Uterus (tissue), 4 donors: ENCODE measurements around the gene BATF3. TPM values are rescaled to one million over a fixed set of nuclear protein-coding genes. Genes with fewer than 3 reads are reported as not detected.

ENCODE experiments used
- DNase-seq, 2 donors: peaks; one replicate each; pipeline ENCODE4 v3.0.0-alpha.2; 2019 to 2020
- H3K27ac ChIP-seq, 2 donors: fragments of 200-600 bp; sonication (generic); 1 replicate in 1 of 2; 2 replicates in 1 of 2; pipeline ENCODE4 v1.5.1; 2016 to 2018
- H3K27me3 ChIP-seq, 2 donors: fragments of 200-600 bp; sonication (generic); one replicate each; pipeline ENCODE4 v1.5.1; 2018 to 2019; ENCODE audit warnings: control low read depth in 1 of 2
- H3K36me3 ChIP-seq, 2 donors: fragments of 200-600 bp; sonication (generic); one replicate each; pipeline ENCODE4 v1.5.1; 2019; ENCODE audit warnings: control low read depth in 1 of 2
- H3K4me1 ChIP-seq, 2 donors: fragments of 200-600 bp; sonication (generic); one replicate each; pipeline ENCODE4 v1.5.1; 2018 to 2019; ENCODE audit warnings: control low read depth in 1 of 2
- H3K4me3 ChIP-seq, 2 donors: fragments of 200-600 bp; sonication (generic); 1 replicate in 1 of 2; 2 replicates in 1 of 2; pipeline ENCODE4 v1.5.1; 2018 to 2019; ENCODE audit warnings: mild to moderate bottlenecking in 1 of 2
- H3K9me3 ChIP-seq, 2 donors: fragments of 200-600 bp; sonication (generic); one replicate each; pipeline ENCODE4 v1.5.1; 2019; ENCODE audit warnings: control low read depth in 1 of 2
- POLR2A ChIP-seq, 2 donors: fragments of 450-650 bp; IDR thresholded peaks; one replicate each; pipeline ENCODE4 v1.6.1; 2016; ENCODE audit warnings: antibody characterized with exemption in 2 of 2, mild to moderate bottlenecking in 1 of 2, moderate library complexity in 1 of 2
- intact Hi-C: fragments of 100-400 bp; cut with DNase I; formaldehyde crosslinking; loops from one replicate; pipeline ENCODE4 v1.15.1; 2023; ENCODE audit warnings: low total_unique reads
- total RNA-seq, 4 donors: library from RNA; depleted of rRNA in 3 of 4; stranded (reverse); fragments of >200 nt in 3 of 4; gene quantifications; one replicate each; pipeline versions ENCODE4 v1.1.0 to v1.2.4, GENCODE V29; 2014 to 2023
- TF ChIP-seq, protein P1 (sequence below), 4 experiments: fragments of 200-600 bp in 2 of 4; fragments of 450-650 bp in 2 of 4; sonication (generic) in 2 of 4; IDR thresholded peaks; one replicate each; pipeline ENCODE4 v1.5.1; 2016 to 2019; ENCODE audit warnings: antibody characterized with exemption in 4 of 4, mild to moderate bottlenecking in 2 of 4, moderate library complexity in 1 of 4
- donor health status: DM: yes; HTN: yes; CAD: no.

The BATF3 gene
- total RNA-seq, 4 donors from 2014 or later: 3.0 to 10.3 (median 3.5) TPM; not detected in 1

DNA sequence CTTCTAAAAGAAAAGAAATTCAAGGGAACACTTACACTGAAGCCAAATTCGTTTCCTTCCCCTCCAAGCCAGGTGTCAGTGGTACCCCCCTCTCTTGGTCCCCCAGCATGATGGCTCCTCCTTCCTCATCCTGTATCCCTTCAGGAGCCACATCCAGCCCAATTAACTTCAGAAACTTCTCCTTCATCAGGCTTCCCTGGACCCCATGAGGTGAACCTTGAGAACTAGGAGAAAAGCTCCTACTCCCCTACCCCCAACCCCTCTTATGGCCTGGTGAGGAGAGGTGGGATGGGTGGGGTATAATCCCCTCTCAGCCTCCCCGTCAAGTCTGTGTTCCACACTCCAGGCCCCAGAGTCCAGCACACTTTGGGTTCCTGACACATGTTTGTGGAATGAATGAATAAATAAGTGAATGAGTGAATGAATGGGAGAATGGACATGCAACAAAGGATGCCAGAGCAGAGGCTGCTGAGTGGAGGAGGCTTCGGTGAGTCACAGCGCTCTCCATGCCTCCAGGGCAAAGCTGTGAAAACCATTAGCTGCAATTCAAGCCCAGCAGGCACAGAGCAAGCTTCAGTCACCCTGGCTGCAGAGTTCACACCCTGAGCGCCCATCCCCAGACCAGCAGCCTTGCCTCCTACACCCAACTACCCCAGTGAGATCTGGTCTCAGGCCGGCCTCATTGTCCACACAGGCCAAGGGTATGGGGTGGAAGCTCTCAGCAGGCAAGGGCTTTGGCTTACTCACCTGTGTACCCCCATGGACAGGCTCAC is 43.8 kb downstream of the BATF3 start:
- Histone ChIP-seq H3K36me3 (no peaks in the 10 kb centered on the region), H3K4me3 (no peak overlapping the region), H3K27me3 (no peaks in the 10 kb centered on the region), H3K27ac (no peak overlapping the region), H3K4me1 (no peaks in the 10 kb centered on the region), H3K9me3 (no peaks in the 10 kb centered on the region)
- DNase-seq: no peak
- intact Hi-C loops: no loop called here
- TF ChIP-seq, protein P1, sequence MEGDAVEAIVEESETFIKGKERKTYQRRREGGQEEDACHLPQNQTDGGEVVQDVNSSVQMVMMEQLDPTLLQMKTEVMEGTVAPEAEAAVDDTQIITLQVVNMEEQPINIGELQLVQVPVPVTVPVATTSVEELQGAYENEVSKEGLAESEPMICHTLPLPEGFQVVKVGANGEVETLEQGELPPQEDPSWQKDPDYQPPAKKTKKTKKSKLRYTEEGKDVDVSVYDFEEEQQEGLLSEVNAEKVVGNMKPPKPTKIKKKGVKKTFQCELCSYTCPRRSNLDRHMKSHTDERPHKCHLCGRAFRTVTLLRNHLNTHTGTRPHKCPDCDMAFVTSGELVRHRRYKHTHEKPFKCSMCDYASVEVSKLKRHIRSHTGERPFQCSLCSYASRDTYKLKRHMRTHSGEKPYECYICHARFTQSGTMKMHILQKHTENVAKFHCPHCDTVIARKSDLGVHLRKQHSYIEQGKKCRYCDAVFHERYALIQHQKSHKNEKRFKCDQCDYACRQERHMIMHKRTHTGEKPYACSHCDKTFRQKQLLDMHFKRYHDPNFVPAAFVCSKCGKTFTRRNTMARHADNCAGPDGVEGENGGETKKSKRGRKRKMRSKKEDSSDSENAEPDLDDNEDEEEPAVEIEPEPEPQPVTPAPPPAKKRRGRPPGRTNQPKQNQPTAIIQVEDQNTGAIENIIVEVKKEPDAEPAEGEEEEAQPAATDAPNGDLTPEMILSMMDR (IDR thresholded peaks at IDR 0.05): no peak
- TF ChIP-seq POLR2A (IDR thresholded peaks at IDR 0.05): no peak

DNA sequence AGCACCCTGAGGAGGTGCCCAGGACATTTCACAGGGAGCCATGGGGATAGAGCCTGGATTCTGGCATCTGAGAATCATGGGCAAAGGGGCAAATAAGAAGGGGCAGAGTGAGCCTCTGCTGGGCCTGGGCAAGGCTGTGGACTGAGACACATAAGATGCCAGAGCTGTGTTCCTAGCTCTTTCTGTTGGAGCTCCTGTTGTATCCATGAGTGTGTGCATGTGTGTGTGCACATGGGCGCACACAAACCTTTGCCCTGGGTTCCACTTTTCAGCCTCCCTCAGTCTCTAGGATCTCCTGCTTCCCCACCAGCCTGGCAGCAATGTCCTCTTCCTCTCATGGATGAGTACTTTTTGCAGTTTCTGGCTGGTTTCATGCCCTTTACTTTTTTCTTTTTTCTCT is 47.0 kb downstream of the BATF3 start:
- TF ChIP-seq, protein P1 (IDR thresholded peaks at IDR 0.05): no peak
- no peak for TF ChIP-seq POLR2A (IDR thresholded peaks at IDR 0.05)
- DNase-seq: no peak
- intact Hi-C loops: no loop called here

DNA sequence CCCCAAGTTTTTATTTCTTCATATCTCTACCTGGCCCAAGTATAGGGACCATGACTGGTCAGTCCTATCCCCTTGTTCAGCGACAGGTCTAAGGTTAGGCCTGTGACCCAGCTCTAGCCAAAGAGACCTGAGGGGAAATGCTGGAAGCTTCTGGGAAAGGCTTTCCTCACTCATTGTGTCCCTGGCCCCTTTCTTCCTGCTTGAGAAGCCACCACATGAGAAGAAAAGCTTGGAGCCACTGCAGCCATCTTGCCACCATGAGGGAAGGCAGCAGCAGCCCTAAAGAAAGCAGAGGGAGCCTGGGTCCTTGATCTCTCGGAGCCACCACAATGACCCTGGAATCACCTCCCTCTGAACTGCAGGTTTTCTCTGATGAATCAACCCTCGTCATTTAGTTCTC is 47.7 kb downstream of the BATF3 start:
- no peak overlapping the region for H3K27ac ChIP-seq
- TF ChIP-seq, protein P1 (IDR thresholded peaks at IDR 0.05): no peak
- no peak for TF ChIP-seq POLR2A (IDR thresholded peaks at IDR 0.05)
- no peaks in the 10 kb centered on the region for H3K4me1 ChIP-seq
- no peak overlapping the region for H3K4me3 ChIP-seq
- no peaks in the 10 kb centered on the region for H3K9me3 ChIP-seq
- no peak for DNase-seq
- H3K36me3 ChIP-seq: no peaks in the 10 kb centered on the region
- no peaks in the 10 kb centered on the region for H3K27me3 ChIP-seq
- intact Hi-C loops: no loop called here

More for the DNA sequence above, 47.0 kb downstream of the BATF3 start:
- Histone ChIP-seq H3K27ac (no peak overlapping the region), H3K4me1 (no peaks in the 10 kb centered on the region), H3K4me3 (no peak overlapping the region), H3K27me3 (no peaks in the 10 kb centered on the region), H3K36me3 (no peaks in the 10 kb centered on the region), H3K9me3 (no peaks in the 10 kb centered on the region)

DNA sequence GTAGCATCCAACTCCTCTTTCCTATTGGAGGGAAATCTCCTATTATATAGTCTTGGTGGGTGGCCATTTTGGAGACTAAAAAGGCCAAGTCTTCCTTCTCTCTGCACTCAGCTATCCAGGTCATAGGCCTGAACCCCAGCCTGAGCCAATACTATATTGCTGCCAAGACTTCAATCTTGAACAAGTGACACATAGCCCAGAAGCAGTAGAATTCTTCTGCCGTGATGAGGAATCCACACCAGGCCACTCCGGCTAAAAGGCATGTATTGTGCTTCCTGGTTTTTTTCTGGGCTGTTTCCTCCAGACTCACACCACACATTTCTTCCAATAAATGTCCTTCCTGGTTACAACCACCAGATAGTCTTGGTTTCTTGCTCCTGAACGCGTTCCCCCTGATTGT is 48.1 kb downstream of the BATF3 start:
- intact Hi-C loops: no loop called here
- H3K4me1 ChIP-seq: no peaks in the 10 kb centered on the region
- DNase-seq: no peak
- no peak overlapping the region for H3K4me3 ChIP-seq
- no peaks in the 10 kb centered on the region for H3K27me3 ChIP-seq
- H3K36me3 ChIP-seq: no peaks in the 10 kb centered on the region
- no peaks in the 10 kb centered on the region for H3K9me3 ChIP-seq
- no peak overlapping the region for H3K27ac ChIP-seq
- TF ChIP-seq, protein P1 (IDR thresholded peaks at IDR 0.05): no peak
- TF ChIP-seq POLR2A (IDR thresholded peaks at IDR 0.05): no peak

DNA sequence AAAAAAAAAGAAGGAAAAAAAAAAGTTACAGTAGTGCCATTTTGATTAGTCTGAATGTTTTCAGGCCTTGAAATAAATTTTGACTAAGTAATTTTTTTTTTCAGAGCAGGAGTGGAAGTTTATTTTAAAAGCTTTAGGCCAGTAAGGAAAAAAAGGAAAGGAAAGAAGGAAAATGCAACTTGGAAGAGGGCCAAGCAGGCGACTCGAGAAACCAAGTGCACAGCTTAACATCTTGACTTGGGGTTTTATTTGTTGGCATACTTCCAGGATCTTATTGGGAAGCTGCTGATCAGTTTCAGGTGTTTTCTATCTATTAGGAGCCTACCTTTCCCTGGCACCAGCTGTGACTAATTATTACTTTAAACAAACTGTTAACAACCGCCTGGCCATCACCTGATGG is 49.4 kb downstream of the BATF3 start:
- intact Hi-C loops: no loop called here
- Histone ChIP-seq H3K4me3 (no peak overlapping the region), H3K27ac (no peak overlapping the region), H3K4me1 (no peaks in the 10 kb centered on the region), H3K9me3 (no peaks in the 10 kb centered on the region), H3K36me3 (no peaks in the 10 kb centered on the region), H3K27me3 (no peaks in the 10 kb centered on the region)
- TF ChIP-seq, protein P1 (IDR thresholded peaks at IDR 0.05): no peak
- no peak for TF ChIP-seq POLR2A (IDR thresholded peaks at IDR 0.05)
- DNase-seq: no peak
